Measurements from ENCODE around the gene DEPDC1B.
"Not testable (repeated sequence)": the region's sequence is repeated elsewhere in the genome, so short reads cannot be mapped to it uniquely, and the experiment has no call there.

Gene DEPDC1B

GRCh38 chr5:60649288-60649917 is 50.6 kb downstream of the DEPDC1B start:
- DNase-seq (ENCODE audit: low read depth in 1 of 2, low spot score in 1 of 2): no peak

GRCh38 chr5:60648175-60648574 is 51.8 kb downstream of the DEPDC1B start:
- no peak for DNase-seq (ENCODE audit: low read depth in 1 of 2, low spot score in 1 of 2)

GRCh38 chr5:60640901-60641300 is 59.1 kb downstream of the DEPDC1B start:
- no peak for DNase-seq (ENCODE audit: low read depth in 1 of 2, low spot score in 1 of 2)

- DNase-seq (ENCODE audit: low read depth in 1 of 2, low spot score in 1 of 2): no peak
Observed at GRCh38 chr5:60639544-60639943, 60.4 kb downstream of the DEPDC1B start.

- DNase-seq (ENCODE audit: low read depth in 1 of 2, low spot score in 1 of 2): no peak
Observed at GRCh38 chr5:60638300-60638699, 61.7 kb downstream of the DEPDC1B start.

- no peak for DNase-seq (ENCODE audit: low read depth in 1 of 2, low spot score in 1 of 2)
Observed at GRCh38 chr5:60636644-60637043, 63.3 kb downstream of the DEPDC1B start.

- no peak for DNase-seq (ENCODE audit: low read depth in 1 of 2, low spot score in 1 of 2)
Observed at GRCh38 chr5:60636001-60636400, 64.0 kb downstream of the DEPDC1B start.

- DNase-seq (ENCODE audit: low read depth in 1 of 2, low spot score in 1 of 2): no peak
Observed at GRCh38 chr5:60634051-60634450, 65.9 kb downstream of the DEPDC1B start.

GRCh38 chr5:60633341-60633740 is 66.6 kb downstream of the DEPDC1B start:
- no peak for DNase-seq (ENCODE audit: low read depth in 1 of 2, low spot score in 1 of 2)

- no peak for DNase-seq (ENCODE audit: low read depth in 1 of 2, low spot score in 1 of 2)
Observed at GRCh38 chr5:60632153-60632552, 67.8 kb downstream of the DEPDC1B start.

- no peak for DNase-seq (ENCODE audit: low read depth in 1 of 2, low spot score in 1 of 2)
Observed at GRCh38 chr5:60630836-60631235, 69.1 kb downstream of the DEPDC1B start.

GRCh38 chr5:60630179-60630578 is 69.8 kb downstream of the DEPDC1B start:
- no peak for DNase-seq (ENCODE audit: low read depth in 1 of 2, low spot score in 1 of 2)

- not testable (repeated sequence) for DNase-seq (ENCODE audit: low read depth in 1 of 2, low spot score in 1 of 2)
Observed at GRCh38 chr5:60624875-60625274, 75.1 kb downstream of the DEPDC1B start.

- DNase-seq (ENCODE audit: low read depth in 1 of 2, low spot score in 1 of 2): not testable (repeated sequence)
Observed at GRCh38 chr5:60620752-60621151, 79.2 kb downstream of the DEPDC1B start.

- DNase-seq (ENCODE audit: low read depth in 1 of 2, low spot score in 1 of 2): no peak
Observed at GRCh38 chr5:60613826-60614225, 86.1 kb downstream of the DEPDC1B start.

GRCh38 chr5:60611099-60611740 is 88.7 kb downstream of the DEPDC1B start:
- no peak for DNase-seq (ENCODE audit: low read depth in 1 of 2, low spot score in 1 of 2)

GRCh38 chr5:60604771-60605170 is 95.2 kb downstream of the DEPDC1B start:
- no peak for DNase-seq (ENCODE audit: low read depth in 1 of 2, low spot score in 1 of 2)

- DNase-seq (ENCODE audit: low read depth in 1 of 2, low spot score in 1 of 2): no peak
Observed at GRCh38 chr5:60598424-60598823, 101.5 kb downstream of the DEPDC1B start.

GRCh38 chr5:60597572-60598320 is 102.2 kb downstream of the DEPDC1B start:
- no peak for DNase-seq (ENCODE audit: low read depth in 1 of 2, low spot score in 1 of 2)

GRCh38 chr5:60594715-60595477 is 105.1 kb downstream of the DEPDC1B start:
- DNase-seq (ENCODE audit: low read depth in 1 of 2, low spot score in 1 of 2): no peak

- DNase-seq (ENCODE audit: low read depth in 1 of 2, low spot score in 1 of 2): no peak
Observed at GRCh38 chr5:60590172-60590571, 109.8 kb downstream of the DEPDC1B start.

- DNase-seq (ENCODE audit: low read depth in 1 of 2, low spot score in 1 of 2): not testable (repeated sequence)
Observed at GRCh38 chr5:60587312-60587711, 112.7 kb downstream of the DEPDC1B start.
